Activated naive CD4-positive, alpha-beta T cell (primary cell): ENCODE measurements around the gene RGS10.
"Not testable (repeated sequence)": the region's sequence is repeated elsewhere in the genome, so short reads cannot be mapped to it uniquely, and the experiment has no call there.

Experiments used
- DNase-seq, 4 experiments: peaks; one replicate each; lab custom pipeline; 2025; lab: John Stamatoyannopoulos, UW

The RGS10 gene

GRCh38 chr10:119538632-119539358, 3.7 kb downstream of the RGS10 start:
- peak in 2 of 4 experiments; percentile 6 to 32 for DNase-seq

- DNase-seq = no peak
Measured at GRCh38 chr10:119537953-119538630, 4.4 kb downstream of the RGS10 start.

GRCh38 chr10:119536508-119537025, 6.0 kb downstream of the RGS10 start:
- no peak for DNase-seq

- no peak for DNase-seq
Measured at GRCh38 chr10:119535837-119536507, 6.5 kb downstream of the RGS10 start.

- DNase-seq = no peak
Measured at GRCh38 chr10:119535305-119535704, 7.2 kb downstream of the RGS10 start.

- DNase-seq = no peak
Measured at GRCh38 chr10:119533473-119533872, 9.0 kb downstream of the RGS10 start.

GRCh38 chr10:119532791-119533190, 9.7 kb downstream of the RGS10 start:
- DNase-seq = not testable (repeated sequence)

- DNase-seq = not testable (repeated sequence)
Measured at GRCh38 chr10:119532251-119532650, 10.3 kb downstream of the RGS10 start.

GRCh38 chr10:119531067-119531466, 11.5 kb downstream of the RGS10 start:
- no peak for DNase-seq

GRCh38 chr10:119528663-119529237, 13.8 kb downstream of the RGS10 start:
- not testable (repeated sequence) for DNase-seq

GRCh38 chr10:119526621-119527592, 15.6 kb downstream of the RGS10 start:
- no peak for DNase-seq

- DNase-seq = no peak
Measured at GRCh38 chr10:119526149-119526548, 16.4 kb downstream of the RGS10 start.

GRCh38 chr10:119525116-119525515, 17.4 kb downstream of the RGS10 start:
- DNase-seq = no peak

- no peak for DNase-seq
Measured at GRCh38 chr10:119524720-119525070, 17.8 kb downstream of the RGS10 start.

- no peak for DNase-seq
Measured at GRCh38 chr10:119523895-119524719, 18.4 kb downstream of the RGS10 start.

GRCh38 chr10:119522747-119523426, 19.6 kb downstream of the RGS10 start:
- no peak for DNase-seq

GRCh38 chr10:119521443-119522204, 20.9 kb downstream of the RGS10 start:
- no peak for DNase-seq

GRCh38 chr10:119520283-119520682, 22.2 kb downstream of the RGS10 start:
- DNase-seq = no peak

GRCh38 chr10:119518936-119519335, 23.6 kb downstream of the RGS10 start:
- DNase-seq = no peak
